Measurements from ENCODE around the gene GALNT2. TPM values are rescaled to one million over a fixed set of nuclear protein-coding genes. Genes with fewer than 3 reads are reported as not detected.

GALNT2 gene
- total and polyA plus RNA-seq, 10 of the 15 experiments (the other 5 are each of a cell fraction or from before 2014, with no cell fraction given): 0.52 to 27.7 (median 16.3) TPM

DNA sequence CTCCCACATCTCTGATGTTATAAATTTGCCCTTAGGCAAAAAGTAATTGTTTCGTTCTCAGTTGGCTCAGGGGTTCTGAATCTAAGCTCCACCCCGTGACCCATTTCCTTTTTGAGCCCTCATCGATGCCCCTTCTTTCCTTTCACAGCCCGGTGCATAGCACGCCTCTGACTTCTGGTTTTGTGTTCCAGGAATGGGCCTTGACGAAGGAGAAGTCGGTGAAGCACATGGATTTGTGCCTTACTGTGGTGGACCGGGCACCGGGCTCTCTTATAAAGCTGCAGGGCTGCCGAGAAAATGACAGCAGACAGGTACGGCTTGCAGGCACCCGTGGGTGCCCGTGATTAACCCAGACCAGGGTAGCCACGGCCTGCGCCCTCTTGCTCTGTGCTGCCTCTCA, 207.2 kb downstream of the GALNT2 start (continued):
- TF ChIP-seq, protein P1, sequence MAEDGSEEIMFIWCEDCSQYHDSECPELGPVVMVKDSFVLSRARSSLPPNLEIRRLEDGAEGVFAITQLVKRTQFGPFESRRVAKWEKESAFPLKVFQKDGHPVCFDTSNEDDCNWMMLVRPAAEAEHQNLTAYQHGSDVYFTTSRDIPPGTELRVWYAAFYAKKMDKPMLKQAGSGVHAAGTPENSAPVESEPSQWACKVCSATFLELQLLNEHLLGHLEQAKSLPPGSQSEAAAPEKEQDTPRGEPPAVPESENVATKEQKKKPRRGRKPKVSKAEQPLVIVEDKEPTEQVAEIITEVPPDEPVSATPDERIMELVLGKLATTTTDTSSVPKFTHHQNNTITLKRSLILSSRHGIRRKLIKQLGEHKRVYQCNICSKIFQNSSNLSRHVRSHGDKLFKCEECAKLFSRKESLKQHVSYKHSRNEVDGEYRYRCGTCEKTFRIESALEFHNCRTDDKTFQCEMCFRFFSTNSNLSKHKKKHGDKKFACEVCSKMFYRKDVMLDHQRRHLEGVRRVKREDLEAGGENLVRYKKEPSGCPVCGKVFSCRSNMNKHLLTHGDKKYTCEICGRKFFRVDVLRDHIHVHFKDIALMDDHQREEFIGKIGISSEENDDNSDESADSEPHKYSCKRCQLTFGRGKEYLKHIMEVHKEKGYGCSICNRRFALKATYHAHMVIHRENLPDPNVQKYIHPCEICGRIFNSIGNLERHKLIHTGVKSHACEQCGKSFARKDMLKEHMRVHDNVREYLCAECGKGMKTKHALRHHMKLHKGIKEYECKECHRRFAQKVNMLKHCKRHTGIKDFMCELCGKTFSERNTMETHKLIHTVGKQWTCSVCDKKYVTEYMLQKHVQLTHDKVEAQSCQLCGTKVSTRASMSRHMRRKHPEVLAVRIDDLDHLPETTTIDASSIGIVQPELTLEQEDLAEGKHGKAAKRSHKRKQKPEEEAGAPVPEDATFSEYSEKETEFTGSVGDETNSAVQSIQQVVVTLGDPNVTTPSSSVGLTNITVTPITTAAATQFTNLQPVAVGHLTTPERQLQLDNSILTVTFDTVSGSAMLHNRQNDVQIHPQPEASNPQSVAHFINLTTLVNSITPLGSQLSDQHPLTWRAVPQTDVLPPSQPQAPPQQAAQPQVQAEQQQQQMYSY (CRISPR knock-in tag; IDR thresholded peaks at IDR 0.05): no peak

DNA sequence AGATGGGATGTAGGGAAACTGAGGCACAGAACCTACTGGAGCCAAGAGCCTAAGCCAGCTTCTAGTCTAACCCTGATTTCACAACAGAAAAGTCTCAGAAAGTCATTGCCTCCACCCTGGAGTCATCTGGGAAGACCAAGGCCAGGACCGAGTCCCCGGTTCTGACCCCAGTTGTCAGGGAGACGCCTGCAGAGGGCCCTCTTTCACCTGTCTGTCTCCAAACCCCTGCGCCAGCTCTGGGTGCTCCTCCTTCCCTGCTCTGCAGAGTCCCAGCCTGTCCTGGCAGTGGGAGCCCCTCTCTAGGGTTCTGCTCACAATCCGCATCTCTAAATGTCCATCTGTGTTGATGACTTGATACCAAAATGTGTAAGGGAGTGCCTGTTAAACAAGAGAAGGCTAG, 209.4 kb downstream of the GALNT2 start:
- ChIA-PET POLR2A (no interaction called here), RAD21 (ENCODE audit: unreplicated experiment) (no interaction called here), SMC1A (ENCODE audit: uncharacterized antibody, unreplicated experiment) (no interaction called here), CTCF (no interaction called here)
- DNase-seq (ENCODE audit: low read depth, low spot score) (no peak), FAIRE-seq (no peak), ATAC-seq (no peak)
- Histone ChIP-seq H3K36me3 (ENCODE audit: control insufficient read depth in 2 of 2, insufficient read depth in 2 of 2, low read length in 1 of 2) (peaks cover 3 to 8% of the 10 kb centered on the region in 2 experiments; a peak in 3 of 4 replicates), H3K4me2 (ENCODE audit: control insufficient read depth, insufficient read depth) (no peak overlapping the region), H3K27me3 (replicated peaks in 1 of 2; ENCODE audit: control insufficient read depth in 2 of 2, insufficient read depth in 2 of 2, low read length in 1 of 2) (no peaks in the 10 kb centered on the region), H4K20me1 (ENCODE audit: control insufficient read depth, insufficient read depth) (no peaks in the 10 kb centered on the region), H3K4me1 (ENCODE audit: control insufficient read depth, insufficient read depth, low read length) (peaks cover 4% of the 10 kb centered on the region; the same call in 1 of the 2 replicates), H2AFZ (ENCODE audit: control insufficient read depth, low read depth, low read length) (no peak overlapping the region), H3K79me2 (ENCODE audit: control insufficient read depth, insufficient read depth, low read length) (no peaks in the 10 kb centered on the region), H3K4me3 (no peak overlapping the region), H3K27ac (ENCODE audit: control insufficient read depth, insufficient read depth) (no peak overlapping the region), H3K9me3 (replicated peaks; ENCODE audit: control insufficient read depth, insufficient read depth, low read length) (no peaks in the 10 kb centered on the region), H3K9ac (ENCODE audit: control insufficient read depth, insufficient read depth, low read length) (no peak overlapping the region)
- WGBS (ENCODE audit: insufficient coverage, insufficient replicate concordance, low lambda C conversion rate, missing lambda C conversion rate): 97% methylated on average over 5 of the region's 5 CpGs
- in situ Hi-C loops (cut with MboI) (no loop called here), intact Hi-C loops (cut with micrococcal nuclease; ENCODE audit: unreplicated experiment) (no loop called here)
- BruUV-seq (replicated peaks): no TSS peak
- no peak for TF ChIP-seq ASH2L (IDR thresholded peaks at IDR 0.05; ENCODE audit: borderline replicate concordance, low read depth)
- TF ChIP-seq HDAC2 (IDR thresholded peaks at IDR 0.05): no peak
